GM19467 (cell line): ENCODE measurements around the gene STAC.
"Not testable (repeated sequence)": the region's sequence is repeated elsewhere in the genome, so short reads cannot be mapped to it uniquely, and the experiment has no call there.

Experiments used
- ATAC-seq: cut with Tn5 transposase; IDR thresholded peaks from one replicate; pipeline ENCODE4 v1.9.1; 2021; ENCODE audit warnings: mild to moderate bottlenecking, moderate library complexity; ENCODE audit not compliant: unreplicated experiment

STAC gene

DNA sequence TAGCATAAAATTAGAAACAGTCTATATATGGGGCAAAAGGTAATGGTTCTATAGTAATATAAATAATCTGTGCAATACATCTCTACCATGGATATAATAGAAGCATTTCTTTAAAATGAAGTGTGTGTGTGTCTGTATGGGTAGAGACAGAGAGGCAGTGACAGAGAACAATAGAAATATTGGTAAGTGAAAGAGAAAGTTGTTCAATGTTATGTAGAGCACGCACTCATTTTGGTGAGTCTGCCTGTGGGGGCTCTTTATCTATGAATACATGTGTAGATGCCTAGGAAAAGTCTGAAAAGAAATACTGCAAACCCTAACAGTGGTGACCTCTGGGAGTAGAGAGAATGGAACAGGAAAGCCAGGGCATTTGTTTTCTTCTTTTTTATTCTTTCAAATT lies 182.6 kb downstream of the STAC start:
- no peak for ATAC-seq

DNA sequence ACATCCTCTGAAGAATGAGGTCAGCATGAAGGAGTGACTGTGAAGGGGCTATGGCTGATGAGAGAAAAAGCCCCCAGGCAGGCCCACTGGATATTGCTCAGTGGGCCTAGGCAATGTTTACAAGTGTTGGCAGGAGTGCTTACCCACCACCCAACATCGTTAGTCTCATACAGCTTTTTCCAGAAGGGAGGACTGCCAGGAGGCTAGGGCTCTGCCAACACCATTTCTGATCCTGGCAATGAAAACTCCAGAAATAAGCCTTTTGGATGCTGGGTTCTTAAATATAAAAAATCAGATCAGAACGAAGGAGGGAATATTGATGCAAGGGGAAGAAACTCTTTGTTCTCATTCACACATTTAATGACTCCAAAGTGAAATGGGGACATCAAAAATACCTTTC lies 194.9 kb downstream of the STAC start:
- ATAC-seq, result no peak

DNA sequence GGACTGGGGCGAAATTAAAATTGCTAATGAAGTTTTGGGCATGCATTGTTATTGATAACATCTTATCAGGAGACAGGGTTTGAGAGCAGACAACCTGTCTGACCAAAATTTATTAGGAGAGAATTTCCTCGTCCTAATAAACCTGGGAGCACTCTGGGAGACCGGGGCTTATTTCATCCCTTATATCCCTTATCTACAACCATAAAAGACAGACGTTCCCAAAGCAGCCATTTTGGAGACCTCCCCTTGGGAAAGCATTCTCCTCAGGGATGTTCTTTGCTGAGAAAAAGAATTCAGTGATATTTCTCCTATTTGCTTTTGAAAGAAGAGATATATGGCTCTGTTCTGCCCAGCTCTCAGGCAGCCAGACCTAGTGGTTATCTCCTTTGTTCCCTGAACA lies 198.1 kb downstream of the STAC start:
- not testable (repeated sequence) for ATAC-seq

DNA sequence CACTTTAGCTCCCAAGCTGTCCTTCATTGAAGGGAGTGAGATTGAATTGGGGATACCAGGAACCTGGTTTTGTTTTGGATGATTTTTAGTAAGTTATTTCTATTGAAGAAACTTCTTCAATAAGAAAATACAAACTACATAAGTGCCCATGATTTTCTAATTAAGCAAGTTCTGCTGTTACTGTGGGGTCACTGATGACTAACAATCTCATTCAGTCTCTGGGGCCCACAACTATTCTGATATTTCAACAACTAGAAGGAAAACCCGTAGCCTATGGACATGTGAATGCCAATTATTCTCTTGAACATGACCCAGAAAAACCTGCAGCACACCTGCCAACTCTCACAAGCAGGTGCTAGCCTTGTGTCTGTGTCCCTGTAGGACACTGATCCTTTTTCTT lies 199.4 kb downstream of the STAC start:
- no peak for ATAC-seq

DNA sequence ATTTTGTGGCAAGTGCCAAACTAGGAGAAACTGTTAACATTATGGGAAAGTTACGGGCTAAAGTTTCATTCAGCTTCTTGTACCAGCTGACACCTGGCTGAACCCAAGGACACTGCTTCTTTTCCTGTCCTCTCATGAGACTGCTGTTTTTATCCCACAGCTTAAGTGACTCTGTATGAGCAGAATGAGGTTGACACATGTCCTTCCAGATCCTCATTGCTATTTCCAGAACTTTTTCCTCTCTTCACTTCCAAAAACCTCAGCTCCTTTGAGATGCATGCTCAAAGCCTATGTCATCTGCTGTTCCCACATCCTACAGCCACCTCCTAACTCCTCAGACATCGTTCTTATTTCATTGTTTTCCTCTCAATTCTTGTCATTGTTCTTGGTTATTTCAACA lies 200.4 kb downstream of the STAC start:
- no peak for ATAC-seq

DNA sequence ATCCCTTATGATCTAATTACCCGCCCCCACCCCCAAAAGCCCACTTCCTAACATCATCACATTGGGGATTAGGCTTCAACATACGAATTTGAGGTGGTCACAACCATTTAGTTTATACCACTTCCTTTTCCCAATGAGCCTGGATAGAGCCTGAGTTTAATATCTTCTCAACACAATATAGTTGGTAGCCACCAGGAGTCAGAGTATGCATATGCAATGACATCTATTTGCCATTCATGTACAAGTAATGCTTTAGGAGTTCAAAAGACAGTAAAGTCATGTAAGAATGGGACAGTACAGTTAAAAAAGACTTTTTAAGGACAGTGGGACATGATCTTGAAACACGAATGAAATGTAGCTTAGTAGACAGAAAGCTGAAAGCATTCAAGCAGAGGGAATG lies 211.7 kb downstream of the STAC start:
- no peak for ATAC-seq

DNA sequence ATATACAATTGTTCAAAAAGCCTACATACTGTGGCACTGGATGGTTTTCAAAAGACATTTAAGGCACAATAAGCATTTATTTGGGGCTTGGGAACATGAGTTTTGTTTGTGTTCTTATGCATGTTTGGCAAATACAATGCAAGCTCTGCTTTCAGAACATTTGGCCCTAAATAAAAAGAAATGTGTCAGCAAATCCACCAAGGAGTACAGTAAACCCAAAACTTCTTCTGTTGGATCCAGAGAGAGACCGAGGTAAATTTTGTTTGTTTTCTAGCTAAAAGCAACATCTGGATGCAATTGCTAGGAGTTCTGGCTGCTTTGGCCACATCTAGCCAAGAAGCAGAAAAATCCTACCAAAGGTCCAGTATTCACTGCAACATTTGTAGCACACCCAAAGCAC lies 215.2 kb downstream of the STAC start:
- no peak for ATAC-seq

DNA sequence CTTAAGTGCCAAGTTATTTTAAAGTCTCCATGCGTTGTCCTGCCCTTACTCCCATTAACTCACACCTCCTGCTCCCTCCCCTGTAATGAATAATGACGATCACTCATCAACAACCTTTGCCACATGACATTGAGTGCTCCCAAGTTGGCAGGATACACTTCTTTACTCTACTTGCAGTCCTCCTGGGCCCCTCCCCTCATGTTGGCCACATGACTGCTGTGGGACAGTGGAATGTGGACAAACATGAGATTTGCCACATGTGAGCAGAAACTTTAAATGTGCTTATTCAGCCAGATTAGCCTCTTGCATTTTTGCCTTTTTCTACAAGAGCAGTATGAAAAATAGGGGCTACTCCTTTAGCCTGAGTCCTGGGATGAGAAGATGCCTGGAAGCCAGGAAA lies 216.1 kb downstream of the STAC start:
- ATAC-seq, result no peak

DNA sequence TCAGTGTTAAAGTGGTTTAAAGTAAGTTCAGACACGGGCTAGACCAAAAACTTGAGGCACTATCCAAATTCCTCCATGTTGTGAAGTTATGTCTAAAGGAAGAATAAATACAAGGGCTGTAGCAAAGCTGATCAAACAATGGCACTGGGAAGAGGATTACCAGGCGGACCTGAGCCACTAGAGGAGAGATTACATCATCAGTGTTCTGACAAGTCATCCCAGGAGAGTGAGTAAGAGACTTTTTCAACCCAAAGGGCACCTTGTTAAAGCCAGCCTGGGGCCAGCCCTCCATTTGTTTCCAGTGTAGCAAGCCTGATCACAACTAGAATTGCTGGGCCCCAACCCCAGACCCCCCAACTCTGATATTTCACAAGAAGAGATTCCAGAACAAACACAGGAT lies 217.1 kb downstream of the STAC start:
- ATAC-seq, result no peak
